Fibroblast of skin of left biceps (primary cell): Measurements from ENCODE around the gene GCSH.

Experiments
- DNase-seq, 2 experiments: peaks; one replicate each; pipeline ENCODE4 v3.0.0-alpha.2; 2013; ENCODE audit warnings: low read depth in 2 of 2

Gene GCSH

DNA sequence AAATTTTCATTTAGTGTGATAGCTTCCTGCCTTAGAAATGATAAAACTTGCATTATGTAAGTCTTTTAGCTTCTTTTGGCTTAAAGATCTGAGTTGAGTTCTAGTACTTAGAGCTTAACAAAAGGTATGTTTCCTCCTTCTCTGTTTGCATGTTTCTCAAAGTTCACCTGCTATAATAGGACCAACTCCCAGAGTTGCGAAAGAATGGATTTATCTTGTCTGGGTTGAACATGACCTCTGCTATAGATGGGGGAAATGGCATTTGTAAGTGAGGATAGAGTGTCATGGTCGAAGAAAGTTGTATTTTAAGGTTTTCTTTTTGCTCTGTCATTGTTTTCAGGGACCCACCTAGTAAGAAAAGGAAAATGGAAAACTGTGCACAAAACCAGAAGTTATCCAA lies 53.4 kb downstream of the GCSH start:
- no peak for DNase-seq

DNA sequence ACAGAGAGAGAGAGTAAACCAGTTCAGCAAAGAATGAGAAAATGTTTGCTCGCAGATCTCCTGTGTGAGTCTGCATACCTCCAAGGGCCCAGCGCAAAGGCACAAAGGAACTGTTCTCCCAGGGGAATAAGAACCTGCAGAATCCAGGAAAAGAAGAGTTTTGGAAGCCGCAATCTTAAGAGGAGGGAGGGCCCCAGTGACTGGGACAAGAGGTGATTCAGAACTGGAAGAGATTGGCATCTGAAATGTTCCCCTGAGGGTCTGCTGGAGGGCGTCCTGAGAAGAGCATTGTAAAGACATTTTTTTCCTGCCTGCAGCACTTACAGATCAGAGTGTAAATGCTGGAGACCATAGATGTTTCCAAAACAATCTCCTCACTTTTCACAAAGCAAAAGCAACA lies 54.5 kb downstream of the GCSH start:
- no peak for DNase-seq

DNA sequence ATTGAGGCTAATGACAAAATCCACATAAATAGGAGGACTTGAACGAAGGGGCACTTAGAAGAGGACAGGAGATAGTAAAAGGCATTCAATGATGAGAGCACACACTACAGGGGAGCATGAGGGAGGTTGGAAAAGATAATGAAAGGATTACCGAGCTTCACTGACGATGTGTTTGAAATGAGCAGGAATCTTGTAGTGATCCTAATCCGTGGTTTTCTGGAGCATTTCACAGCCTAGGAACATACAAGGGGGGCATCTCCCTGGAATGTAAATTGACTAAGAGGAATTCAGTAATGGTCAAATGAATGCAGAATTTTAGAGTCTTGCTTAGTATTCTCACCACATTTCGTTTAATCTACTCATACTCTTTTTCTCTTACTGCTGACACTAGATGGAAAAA lies 55.4 kb downstream of the GCSH start:
- DNase-seq, result peak; percentile 23 to 29

DNA sequence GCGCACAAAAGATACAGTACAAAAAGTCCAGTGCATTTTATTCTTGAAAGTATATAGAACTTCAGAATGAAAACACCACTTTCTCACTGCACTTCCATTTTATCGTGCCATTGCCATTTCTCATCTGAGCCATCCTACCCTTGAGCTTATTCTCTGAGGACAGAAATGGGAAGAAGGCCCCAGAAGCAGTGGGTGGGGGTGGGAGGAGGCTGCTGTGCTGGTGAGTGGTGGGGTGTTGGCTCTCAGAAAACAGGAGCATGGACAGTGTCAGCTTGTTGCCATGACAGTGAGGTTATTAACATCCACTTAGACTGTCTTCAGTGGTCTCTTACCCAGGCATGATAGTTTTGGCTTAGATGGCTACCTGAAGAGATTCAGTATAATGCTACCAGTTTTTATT lies 56.1 kb downstream of the GCSH start:
- no peak for DNase-seq

DNA sequence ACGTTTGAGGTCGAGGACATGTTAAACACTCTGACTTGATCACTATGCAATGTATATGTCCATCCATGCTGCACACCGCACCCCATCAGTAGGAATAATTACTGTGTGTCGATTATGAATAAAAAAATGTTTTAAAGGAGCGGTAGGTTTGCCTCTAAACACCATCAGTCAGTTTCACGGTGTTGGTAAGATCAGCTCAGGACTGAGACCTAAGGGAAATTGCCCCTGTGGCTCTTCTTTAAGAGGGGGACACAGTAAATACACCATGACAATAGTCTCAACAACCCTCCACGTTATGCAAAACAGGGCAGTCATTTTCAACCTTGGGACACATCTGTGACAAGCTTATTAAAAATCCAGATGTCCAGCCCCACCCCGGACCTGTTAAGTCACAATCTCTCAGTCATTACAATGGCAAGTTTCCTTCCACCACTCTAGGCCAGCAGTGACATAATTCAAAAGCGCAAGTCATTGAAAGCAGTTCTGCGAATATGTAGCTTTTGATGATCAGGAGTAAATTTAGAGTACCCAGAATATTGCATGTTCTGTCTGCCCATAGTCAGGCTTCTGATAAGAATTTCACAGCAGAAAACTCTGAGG lies 59.3 kb downstream of the GCSH start:
- DNase-seq, result no peak

DNA sequence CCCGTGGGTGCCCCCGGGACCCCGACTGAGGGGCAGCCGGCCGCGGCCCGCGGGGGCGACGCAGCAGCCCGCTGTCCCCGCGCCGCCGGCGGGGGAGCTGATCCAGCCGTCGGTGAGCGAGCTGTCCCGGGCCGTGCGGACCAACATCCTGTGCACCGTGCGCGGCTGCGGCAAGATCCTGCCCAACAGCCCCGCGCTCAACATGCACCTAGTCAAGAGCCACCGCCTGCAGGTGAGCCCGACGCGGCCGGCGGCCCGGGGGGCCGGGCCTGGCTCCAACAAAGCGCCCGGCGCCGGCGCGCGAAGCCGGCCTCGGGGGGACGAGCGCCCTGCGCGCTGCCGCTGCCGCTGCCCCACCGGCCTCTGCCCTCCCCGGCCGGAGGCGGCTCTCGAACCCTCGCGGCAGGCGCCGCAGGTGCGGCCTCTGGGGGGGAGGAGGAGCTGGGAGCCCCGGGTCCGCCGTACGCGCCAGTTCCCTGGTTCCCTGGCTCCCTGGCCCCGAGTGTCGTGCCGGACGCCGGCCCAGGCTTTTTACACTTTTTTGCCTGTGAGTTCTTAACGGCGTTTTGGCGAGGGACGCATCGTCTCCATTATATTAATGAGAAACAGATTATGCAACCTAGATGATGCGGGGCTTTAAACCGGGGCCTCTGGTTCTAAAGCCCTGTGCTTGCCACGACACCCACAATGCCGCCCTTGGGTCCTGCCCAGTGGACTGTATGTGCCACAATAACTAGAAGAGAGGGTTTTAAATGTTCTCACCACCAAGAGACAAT lies 60.0 kb downstream of the GCSH start:
- DNase-seq, result no peak

DNA sequence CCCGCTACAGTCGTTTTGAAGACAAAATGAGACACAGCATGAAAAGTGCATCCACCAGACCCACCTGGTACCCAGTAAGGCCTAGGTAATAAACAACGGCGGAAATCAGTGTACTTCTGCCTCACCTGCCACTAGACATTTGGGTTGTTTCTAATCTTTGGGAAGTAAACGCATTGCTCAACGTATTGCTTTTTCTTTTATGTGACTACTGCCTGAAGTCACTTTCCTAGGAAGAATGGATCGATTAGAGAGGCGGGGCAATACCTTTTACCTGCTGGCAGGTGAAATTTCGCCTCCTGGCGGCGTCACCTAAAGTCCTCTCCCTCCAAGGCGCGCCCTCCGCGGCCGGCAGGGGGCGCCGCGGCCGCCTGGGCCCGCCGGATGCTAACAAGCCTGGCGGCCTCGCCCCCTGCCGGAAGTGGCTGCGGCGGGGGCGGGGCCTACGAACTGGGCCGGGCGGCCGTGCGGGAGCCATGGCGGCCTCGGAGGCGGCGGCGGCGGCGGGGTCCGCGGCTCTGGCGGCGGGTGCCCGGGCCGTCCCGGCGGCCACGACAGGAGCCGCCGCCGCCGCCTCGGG lies 60.7 kb downstream of the GCSH start, which contains the start of gene ATMIN:
ATMIN (plus strand) TSS at position 445 of the 577 bp plus-strand sequence; CDS start at position 474, 29 bp downstream.
- peak; percentile 63 for DNase-seq
